NCI-H2107 treated with DMSO at 0.1 percent for 48 hours (cell line): ENCODE results near the gene TTC31.
"Not testable (repeated sequence)": the region's sequence is repeated elsewhere in the genome, so short reads cannot be mapped to it uniquely, and the experiment has no call there.

ENCODE experiments used
- DNase-seq: peaks from one replicate; lab custom pipeline; 2025; ENCODE audit not compliant: unreplicated experiment; lab: John Stamatoyannopoulos, UW

Gene TTC31

GRCh38 chr2:74483675-74484164, 839 bp downstream of the TTC31 start:
- DNase-seq = not testable (repeated sequence)

DNA sequence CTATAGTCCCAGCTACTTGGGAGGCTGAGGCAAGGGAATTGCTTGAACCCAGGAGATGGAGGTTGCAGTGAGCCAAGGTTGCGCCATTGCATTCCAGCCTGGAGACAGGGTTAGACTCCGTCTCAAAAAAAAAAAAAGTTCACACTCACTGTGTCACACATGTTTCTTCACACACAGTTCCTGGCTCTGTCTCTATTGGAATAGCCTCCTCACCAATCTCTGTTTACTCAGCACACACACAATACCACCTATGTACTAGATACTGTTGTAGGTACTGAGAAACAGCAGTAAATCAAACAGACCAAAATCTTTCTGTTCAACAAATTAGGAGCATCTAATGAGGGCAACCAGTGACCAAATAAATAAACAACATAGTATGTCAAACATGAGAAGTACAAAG, 3.3 kb downstream of the TTC31 start:
- no peak for DNase-seq

DNA sequence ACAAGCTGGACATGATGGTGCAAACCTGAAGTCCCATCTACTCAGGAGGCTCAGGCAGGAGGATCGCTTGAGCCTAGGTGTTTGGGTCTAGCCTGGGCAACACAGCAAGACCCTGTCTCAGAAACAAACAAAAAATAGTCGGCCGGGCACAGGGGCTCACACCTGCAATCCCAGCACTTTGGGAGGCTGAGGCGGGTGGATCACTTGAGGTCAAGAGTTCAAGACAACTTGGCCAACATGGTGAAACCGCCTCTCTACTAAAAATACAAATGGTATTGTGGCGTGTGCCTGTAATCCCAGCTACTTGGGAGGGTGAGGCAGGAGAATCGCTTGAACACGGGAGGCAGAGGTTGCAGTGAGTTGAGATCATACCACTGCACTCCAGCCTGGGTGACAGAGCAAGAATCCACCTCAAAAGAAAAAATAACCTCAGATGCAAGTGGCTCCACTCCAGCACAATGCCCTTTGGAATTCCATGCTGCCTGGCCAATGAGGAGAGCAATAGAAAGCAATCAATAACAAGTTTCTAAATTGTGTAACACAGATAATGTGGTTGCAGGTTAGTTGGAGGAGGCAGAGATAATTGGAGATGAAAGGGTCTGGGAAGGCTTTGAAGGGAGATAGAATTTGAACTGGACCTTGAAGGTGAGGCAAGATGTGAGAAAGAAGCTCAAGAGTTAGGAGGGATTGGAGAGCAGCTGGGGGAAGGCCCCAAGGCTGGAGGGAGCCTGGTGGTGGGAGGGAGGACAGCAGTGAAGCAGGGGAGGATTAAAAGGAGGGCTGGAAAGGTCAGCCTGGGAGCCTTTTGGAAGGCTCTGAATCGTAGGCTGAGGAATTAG, 6.0 kb downstream of the TTC31 start:
- DNase-seq = no peak

DNA sequence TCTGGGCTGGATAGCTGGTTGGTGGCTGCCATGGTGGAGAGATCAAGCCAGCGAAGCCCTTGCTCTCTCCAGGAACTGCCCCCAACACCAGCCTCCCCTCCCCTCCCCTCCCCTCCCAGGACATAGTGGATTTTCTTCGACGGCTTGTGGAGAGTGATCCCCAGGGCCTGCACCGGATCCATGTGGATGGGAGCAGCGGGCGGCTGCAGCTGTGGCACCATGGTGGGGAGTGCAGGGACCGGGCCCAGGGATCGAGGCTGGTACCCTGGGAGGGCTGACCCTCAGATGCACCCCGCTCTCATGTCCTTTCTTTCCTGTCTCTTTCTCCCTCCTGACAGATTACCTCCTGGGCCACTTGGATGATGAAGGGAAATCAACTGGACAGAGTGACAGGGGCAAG, 7.0 kb downstream of the TTC31 start:
- no peak for DNase-seq

DNA sequence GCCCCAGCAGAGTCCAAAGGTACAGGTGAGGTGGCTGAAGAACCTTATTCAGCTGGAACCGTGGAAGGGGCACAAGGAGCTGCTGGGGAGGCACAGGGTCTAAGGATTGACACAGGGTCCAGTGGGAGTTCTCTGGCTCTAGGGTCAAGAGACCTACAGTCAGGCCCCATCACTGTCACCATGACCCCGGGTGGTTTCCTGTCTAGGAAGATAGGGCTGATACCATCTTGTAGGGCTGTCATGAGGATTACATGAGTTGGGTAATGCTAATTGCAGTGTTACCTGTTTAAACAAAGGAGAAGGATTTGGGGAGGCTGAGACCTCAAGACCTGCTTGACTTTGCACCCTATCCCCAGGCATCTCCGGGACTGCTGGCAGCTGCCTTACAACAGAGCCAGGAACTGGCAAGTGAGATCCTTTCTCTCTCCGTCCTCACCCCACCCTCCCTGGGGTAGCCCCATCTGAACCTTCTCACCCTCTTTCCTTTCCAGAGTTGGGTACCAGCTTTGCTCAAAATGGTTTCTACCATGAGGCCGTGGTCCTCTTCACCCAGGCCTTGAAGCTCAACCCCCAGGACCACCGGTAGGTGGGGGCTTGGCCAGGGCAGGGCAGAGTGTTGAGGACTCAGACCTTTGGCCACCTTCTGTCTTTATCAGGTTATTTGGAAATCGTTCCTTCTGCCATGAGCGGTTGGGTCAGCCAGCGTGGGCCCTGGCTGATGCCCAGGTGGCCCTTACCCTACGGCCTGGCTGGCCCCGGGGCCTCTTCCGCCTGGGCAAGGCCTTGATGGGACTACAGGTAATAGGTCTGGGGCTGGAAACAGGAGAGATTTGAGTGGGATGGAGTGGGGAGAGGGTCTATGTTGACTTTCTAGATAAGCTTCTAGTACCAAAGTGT, 9.0 kb downstream of the TTC31 start:
- no peak for DNase-seq

- DNase-seq = no peak
Observed at GRCh38 chr2:74493546-74493945, 10.7 kb downstream of the TTC31 start.

DNA sequence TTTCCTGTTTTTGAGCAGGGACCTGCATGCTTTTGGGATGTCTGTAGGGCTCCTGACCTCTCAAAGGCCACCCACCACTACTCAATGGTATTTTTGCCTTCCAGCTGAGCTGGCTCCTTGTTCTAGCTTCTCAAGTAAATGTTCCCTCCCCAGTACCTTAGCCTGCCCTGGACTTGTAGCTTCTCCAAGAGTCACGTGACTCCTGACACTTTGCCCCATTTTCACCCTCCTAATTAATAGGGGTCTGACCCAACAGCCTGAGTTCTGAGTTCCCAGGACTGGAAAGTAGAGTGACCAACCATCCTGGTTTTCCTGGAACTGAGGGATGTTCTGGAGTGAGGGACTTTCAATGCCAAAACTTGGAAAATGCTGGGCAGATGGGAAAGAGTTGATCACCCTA, 12.6 kb downstream of the TTC31 start:
- DNase-seq = no peak

DNA sequence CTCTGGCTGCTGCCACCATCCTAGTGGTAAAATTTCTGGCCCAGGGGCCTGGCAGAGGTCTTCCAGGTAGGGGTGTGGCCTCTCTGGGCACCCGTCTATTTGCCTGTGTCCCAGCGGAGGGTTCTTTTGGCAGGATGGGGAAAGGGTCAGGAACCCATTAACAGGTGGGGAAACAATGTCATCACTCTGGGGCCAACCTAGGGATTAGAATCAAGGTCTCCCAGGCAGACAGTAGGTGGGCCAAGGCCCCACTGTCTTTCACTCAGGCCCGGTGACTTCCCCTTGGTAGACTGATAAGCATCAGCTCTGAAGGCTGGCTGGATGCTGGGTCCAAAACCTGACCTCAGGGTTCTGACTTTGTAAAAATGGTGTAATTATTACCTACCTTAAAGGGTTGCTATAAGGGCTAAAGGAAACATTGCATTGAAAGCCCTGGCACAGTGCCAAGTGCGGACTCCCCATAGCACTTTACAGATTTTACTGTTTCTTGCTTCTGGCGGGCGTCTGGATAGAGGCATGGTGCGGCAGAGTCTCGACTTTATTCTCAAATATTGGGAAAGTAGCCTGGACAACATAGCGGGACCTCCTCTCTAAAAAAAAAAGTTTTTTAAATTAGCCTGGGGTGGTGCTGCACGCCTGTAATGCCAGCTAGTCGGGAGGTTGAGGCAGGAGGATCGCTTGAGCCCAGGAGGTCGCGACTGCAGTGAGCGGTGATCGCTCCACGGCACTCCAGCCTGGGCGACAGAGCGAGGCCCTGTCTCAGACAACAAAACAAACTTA, 14.3 kb downstream of the TTC31 start:
- DNase-seq = no peak

GRCh38 chr2:74497777-74498499, 15.1 kb downstream of the TTC31 start:
- no peak for DNase-seq

DNA sequence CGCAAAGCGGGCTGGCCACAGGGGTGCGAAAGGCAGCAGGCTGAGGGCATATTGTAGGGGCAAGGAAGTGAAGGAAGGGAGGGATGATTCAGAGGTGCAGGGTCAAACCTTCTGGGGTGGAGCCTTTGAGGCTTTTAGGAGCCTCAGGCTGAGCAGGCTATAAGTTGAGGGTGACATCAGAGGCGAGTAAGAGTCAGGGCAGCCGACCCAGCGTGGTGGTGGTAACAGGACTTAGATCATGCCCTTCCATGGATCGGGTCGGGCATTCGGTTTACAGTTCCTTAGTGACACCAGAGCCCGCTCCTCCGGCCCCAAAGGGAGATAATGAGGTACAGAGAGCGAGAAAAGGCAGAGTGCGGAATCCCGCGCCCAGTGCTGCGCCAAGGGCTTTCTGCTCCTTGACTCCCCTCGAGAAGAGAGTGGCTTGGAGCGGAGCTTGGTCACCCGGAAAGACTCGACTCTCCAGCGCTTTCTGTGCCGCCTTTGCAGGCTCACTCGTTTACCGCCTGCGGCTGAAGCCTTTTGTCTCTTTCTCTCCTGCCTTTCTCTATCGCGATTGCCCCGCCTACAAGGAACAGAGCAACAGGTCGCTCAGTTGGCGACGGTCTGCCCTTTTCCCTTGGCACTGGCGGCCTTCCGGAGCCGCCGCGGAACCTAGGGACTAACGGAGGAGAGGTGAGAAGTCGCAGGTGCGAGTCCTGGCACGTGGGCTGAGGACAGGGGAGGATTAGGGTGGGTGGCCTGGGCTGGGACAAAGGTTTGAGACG, 15.8 kb downstream of the TTC31 start:
- DNase-seq = no peak

DNA sequence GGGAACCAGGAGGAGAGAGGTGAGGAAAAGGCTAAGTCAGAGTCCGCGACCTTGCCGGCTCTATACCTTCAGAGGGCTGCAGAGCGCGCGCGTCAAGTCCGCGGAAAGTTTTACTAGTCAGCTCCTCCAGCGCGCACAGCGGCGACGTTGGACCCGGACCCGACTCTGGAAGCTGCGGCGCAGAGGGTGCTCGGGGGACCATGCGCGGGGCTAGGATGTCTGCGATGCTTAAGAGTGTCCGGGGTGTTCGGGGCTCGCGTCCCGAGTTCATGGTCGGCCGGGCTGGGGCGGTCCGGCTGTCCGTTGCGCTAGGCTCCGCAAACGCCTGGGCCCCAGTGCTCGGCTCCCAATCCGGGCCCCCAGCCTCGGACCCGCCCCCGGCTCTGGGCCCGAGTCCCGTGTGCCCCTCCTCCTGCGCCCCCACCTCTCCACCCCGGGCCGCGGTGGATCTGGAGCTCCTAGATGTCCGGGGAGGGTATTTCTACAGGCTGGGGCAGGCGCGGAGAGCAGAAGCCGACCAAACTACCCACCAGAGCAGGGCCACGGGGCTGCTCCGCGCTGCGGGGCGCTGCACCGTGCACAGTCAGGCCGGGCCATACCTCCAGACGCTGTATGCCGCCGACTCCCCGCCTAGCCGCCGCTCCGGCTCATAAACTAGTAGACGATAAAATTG, 16.5 kb downstream of the TTC31 start, which contains the start of gene LBX2:
Gene LBX2, minus strand, starts transcription at position 337 of the 673 bp plus-strand sequence. Its CDS starts 66 bp downstream, at position 271.
- DNase-seq = no peak

DNA sequence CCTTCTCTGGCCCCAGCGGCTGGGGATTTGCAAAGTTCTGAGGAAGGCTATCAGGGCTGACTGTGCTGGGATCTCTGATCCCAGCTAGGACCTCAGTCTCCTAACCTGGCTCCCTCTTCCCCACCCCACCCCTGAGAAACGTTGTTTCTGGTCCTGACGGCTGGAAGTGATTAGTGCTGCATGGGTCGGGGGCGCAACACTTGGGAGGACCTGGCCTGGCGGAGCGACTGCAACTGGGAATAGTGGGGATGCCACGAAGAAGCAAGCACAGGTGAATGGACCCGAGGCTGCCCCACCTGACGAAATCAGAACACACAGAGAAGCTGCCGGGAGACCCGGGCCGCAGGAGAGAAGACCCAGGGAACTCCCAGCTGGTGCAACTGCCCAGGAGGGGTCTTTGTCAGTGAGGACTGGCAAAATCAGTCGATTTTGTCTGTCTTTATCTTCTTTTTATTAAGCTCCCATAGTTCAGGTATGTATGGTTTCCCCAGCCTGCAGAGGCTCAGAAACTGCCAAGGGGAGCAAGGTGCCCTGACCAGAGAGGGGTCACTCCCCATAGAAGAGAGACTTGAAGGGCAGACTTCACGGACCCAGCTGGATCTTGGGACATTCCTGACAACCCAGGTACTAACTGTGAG, 17.2 kb downstream of the TTC31 start:
- DNase-seq = no peak

GRCh38 chr2:74500578-74500946, 17.7 kb downstream of the TTC31 start:
- no peak for DNase-seq

GRCh38 chr2:74501335-74502071, 18.6 kb downstream of the TTC31 start:
- DNase-seq = no peak

GRCh38 chr2:74502147-74502719, 19.4 kb downstream of the TTC31 start:
- DNase-seq = no peak

DNA sequence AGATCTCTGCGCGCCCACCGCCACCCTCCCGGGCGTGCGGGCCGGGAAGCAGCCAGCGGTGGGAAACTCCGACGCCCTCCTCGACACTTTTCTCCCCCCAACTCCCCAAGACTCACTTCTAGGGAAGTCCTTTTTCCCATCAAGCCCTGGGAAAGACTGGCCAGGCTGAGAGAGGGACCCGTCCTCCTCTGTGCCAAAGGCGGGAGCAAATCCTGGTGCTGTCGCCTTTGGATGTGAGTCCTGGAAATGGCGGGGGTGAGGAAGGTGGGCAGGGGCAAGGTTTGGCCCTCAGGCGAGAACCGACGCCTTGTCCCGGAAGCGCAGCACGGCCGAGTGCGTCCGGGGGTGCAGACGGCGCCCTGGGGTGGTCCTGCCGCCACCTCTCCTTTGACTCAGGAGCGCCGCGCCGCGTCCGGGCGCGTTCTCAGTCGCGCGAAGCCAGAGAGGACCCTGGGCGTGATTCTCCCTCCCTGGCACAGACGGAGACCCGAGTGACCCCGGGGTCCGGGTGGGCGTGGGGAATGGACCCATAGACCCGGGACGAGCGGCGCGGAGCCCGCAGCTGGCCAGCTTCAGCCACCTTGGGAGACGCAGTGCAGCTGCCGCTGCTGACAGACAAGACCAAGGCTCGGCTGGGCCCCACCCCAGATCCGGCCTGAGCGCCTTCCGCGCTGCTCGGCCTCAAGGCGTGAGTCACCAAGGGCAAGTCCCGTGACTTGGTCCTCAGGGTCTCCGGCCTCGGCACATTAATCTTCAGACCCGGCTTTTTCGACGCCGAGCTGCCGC, 20.0 kb downstream of the TTC31 start:
- no peak for DNase-seq
